GM18858 (cell line): ENCODE results near the gene FGF22.
A peak's percentile ranks its signal among the peaks of the same experiment; 100 is the strongest.
"Not testable (repeated sequence)": the region's sequence is repeated elsewhere in the genome, so short reads cannot be mapped to it uniquely, and the experiment has no call there.

Source experiments
- ATAC-seq: cut with Tn5 transposase; IDR thresholded peaks from one replicate; pipeline ENCODE4 v1.9.1; 2021; ENCODE audit not compliant: unreplicated experiment

The FGF22 gene

GRCh38 chr19:621819-622218, 17.9 kb upstream of the FGF22 start:
- no peak for ATAC-seq

- no peak for ATAC-seq
These were observed 17.0 kb upstream of the FGF22 start for GRCh38 chr19:622666-623065.

- no peak for ATAC-seq
These were observed 16.3 kb upstream of the FGF22 start for GRCh38 chr19:623175-623916.

- no peak for ATAC-seq
These were observed 15.7 kb upstream of the FGF22 start for GRCh38 chr19:623974-624373.

GRCh38 chr19:624433-625109, 15.1 kb upstream of the FGF22 start:
- ATAC-seq = no peak

- no peak for ATAC-seq
These were observed 14.4 kb upstream of the FGF22 start for GRCh38 chr19:625257-625656.

- ATAC-seq = not testable (repeated sequence)
These were observed 13.1 kb upstream of the FGF22 start for GRCh38 chr19:626566-626965.

- no peak for ATAC-seq
These were observed 11.5 kb upstream of the FGF22 start for GRCh38 chr19:628168-628567.

GRCh38 chr19:629515-629914, 10.2 kb upstream of the FGF22 start:
- ATAC-seq = not testable (repeated sequence)

- no peak for ATAC-seq
These were observed 9.5 kb upstream of the FGF22 start for GRCh38 chr19:629961-630714.

- ATAC-seq = no peak
These were observed 7.1 kb upstream of the FGF22 start for GRCh38 chr19:632579-633067.

- peak; percentile 56 for ATAC-seq
These were observed 6.5 kb upstream of the FGF22 start, which contains the start of gene POLRMT for GRCh38 chr19:633068-633785. Gene POLRMT (minus strand): TSS chr19:633537. CDS start chr19:633512, 25 bp downstream.

GRCh38 chr19:633786-634639, 5.7 kb upstream of the FGF22 start:
- no peak for ATAC-seq

- no peak for ATAC-seq
These were observed 4.6 kb upstream of the FGF22 start for GRCh38 chr19:634975-635652.

- ATAC-seq = no peak
These were observed 800 bp upstream of the FGF22 start for GRCh38 chr19:638906-639252.

GRCh38 chr19:640161-640558, 481 bp downstream of the FGF22 start:
- ATAC-seq = no peak

- no peak for ATAC-seq
These were observed 1.0 kb downstream of the FGF22 start for GRCh38 chr19:640606-641189.

GRCh38 chr19:641702-642101, 2.0 kb downstream of the FGF22 start:
- no peak for ATAC-seq
